ENCODE measurements around the gene FOXO6.
"Not testable (repeated sequence)": the region's sequence is repeated elsewhere in the genome, so short reads cannot be mapped to it uniquely, and the experiment has no call there.

The FOXO6 gene

DNA sequence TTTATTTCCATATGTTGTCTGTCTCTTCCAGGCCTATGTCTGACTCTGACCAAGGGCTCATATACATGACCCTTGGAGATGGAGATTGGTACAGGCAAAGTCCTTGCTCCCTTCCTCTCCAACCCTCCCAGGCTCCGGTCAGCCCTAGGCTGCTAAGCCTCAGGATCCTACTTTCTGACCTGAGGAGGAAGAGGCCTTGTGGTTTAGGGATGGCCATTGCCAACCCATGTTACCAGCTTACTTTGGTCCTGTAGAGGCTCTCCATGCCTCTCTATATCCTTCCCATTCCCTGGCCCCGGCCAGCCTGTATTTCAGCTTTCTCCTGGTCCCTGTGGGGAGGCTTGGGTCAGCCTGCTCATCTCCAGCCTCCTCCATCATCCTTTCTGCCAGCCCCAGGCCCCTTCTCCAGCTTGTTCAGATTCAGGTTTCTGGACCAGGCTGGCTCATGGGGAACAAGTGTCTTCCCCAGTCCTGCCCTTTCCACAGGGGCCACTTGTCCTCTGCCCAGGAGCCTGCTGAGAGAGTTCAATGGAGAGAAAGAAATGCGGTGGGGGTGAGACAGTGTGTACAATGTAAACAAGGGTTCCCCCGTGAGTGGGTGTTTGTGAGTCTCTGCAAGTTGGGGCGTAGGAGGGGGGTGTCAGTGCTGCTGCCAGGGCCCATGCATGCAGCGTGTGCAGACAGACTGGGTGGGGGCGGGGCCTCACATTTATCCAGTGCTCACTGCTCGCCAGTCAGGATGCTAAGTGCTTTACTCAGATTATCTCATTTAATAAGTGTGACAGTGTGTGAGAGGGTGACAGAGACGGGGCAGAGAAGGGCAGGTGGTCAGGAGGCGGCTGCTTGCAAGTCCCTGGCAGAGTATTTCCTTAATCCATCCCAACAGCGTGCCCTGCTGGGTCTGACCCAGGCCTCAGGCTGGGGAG lies 31.3 kb upstream of the FOXO6 start:
- no peak for DNase-seq

DNA sequence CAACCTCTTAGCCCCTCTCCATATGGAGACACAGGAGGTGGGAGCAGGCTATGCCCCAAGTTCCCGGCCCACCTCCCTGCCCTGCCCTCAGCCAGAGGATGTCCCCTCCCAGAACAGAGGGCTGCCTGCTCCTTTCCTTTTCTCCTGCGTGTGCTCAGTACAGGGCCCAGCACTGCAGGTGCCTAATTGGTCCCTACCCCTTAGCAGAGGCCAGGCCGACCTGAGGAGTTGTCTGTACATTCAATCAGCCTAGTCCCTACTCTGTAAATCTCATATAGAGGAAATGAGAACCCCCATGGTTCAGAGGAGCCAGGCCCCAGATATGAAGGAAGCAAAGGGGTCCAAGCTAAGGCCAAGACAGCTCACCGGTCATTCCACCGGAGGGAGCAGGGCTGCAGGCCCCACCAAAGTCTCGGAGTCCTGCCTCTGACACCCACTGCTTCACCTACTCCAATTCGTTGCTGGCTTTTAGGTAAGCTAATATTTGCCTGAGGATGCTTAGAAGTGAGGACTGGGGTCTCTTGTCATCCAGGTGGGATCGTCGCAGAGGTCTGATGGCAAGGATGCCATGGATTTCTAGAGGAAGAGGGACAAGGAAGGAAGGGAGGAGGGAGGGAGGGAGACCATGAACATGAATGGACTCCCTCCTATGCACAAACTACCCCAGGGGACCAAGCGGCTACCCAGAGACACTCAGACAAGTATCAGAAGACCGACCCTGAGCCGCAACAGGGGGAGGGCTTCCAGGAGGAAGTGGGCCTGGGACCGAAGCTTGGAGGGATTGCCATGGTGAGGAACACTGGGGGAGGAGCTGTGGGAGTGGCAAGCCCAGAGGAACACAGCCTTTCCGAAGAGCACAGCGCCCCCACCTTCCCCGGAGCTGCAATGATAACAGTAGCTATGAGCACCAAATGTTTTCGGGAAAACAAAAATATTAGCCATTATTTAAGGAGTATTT lies 30.4 kb upstream of the FOXO6 start:
- DNase-seq = no peak

DNA sequence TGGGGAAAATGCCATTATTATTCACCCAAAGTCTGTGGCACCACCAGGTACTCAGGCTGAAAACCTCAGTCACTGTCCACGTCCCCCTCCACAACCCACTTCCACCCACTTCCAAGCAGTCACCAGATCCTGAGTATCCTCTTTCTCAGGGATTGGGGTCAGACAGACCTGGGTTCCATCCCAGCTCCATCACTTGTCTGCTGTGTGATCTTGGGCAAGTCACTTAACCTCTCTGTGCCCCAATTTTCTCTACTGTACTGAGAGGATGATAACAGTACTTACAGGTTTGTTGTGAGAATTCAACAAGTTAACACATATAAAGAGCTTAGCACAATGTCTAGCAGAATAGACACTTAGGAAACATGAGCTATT lies 29.7 kb upstream of the FOXO6 start:
- DNase-seq = no peak

DNA sequence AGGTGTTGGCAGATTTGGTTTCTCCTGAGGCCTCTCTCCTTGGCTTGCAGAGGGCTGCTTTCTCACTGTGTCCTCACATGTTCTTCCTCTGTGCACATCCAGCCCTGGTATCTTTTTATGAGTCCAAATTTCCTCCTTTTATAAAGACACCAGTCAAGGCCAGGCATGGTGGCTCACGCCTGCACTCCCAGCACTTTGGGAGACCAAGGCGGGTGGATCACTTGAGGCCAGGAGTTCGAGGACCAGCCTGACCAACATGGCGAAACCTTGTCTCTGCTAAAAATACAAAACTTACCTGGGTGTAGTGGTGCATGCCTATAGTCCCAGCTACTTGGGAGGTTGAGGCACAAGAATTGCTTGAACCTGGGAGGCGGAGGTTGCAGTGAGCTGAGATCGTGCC lies 29.1 kb upstream of the FOXO6 start:
- not testable (repeated sequence) for DNase-seq

DNA sequence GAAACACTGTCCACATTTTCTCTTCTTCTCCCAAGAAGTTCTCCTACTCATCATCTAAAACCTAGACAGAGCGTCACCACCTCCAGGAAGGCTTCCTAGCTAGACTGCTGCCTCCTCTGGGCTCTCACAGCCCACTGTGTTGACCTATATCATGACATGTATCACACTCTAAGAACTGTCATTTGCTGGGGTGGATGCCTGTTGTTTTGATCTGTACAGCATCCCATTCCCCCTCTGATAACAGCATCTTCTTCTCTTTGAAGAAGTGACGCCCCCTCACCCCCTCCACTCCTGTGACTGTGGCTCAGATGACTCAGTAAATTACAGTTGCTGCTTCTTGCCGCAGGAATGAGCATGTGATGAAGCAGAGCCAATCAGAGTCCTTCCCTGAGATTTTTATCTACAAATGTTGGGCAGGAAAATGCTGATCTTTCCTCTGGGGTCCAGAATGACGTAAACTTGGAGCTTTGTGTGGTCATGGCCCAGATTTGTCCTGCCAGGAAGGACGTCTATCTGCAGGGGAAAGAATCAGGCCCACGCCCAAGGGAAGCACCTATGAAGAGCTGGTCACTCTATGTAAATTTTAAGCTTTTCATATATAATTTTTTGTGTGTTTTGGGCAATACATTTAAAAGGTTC lies 28.0 kb upstream of the FOXO6 start:
- no peak for DNase-seq

DNA sequence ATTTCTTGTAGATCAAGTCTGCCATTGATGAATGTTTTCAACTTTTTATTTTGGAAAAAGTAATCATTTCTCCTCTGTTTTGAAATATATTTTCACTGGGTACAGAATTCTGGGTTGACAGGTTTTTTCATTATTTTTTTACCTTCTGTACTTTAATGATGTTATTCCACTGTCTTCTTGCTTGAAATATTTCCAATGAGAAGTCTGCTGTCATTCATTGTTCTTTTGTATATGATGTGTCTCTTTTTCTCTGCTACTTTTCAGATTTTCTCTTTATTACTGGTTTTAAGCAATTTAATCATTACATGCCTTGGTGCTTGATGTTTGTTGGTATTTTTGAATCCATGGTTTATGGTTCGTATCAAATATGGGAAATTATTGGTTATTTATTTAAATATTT lies 22.4 kb upstream of the FOXO6 start:
- no peak for DNase-seq

DNA sequence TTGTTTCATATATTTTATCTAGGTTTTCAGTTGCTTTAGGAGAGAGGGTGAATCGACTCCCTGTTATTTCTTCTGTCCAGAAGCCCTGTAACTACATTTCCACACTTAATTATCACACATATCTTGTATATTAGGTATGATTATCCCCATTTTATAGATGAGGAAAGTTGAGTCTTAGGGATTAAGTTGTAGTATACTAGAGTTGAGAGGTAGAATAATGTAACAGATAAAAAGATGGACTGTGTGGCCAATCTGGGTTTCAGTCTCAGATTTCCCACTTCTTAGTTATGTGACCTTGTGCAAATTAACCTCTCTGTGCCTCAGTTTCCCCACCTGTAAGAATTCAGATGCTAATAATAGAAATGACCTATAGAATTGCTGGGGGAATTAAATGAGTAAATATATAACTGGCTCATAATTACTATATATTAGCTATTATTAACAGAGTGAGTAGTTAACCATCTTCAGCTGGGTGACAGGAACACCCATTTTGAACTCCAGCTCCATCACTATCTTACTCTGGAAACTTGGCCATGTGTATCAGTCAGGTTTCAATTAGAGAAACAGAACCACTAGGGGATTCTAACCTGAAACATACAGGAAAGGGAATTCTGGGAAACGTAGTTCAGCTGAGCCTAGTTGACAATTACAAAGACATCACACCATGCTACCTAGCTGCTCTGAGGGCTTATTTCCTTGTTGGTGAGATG lies 20.4 kb upstream of the FOXO6 start:
- no peak for DNase-seq

DNA sequence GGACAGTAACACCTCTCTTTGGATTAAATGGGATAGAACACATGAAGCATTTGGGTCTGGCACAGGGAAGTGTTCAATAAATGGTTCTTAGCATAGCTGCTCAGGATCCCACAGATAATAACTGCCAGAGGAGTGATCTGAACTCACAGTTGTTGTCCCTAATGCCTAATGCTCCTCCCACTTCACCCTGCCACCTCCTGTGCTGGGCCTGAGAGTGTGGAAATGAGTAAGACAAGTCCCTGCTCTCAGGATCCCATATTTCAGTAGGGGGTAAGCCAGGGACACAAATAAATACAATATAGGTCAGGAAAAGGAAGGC lies 19.9 kb upstream of the FOXO6 start:
- no peak for DNase-seq

DNA sequence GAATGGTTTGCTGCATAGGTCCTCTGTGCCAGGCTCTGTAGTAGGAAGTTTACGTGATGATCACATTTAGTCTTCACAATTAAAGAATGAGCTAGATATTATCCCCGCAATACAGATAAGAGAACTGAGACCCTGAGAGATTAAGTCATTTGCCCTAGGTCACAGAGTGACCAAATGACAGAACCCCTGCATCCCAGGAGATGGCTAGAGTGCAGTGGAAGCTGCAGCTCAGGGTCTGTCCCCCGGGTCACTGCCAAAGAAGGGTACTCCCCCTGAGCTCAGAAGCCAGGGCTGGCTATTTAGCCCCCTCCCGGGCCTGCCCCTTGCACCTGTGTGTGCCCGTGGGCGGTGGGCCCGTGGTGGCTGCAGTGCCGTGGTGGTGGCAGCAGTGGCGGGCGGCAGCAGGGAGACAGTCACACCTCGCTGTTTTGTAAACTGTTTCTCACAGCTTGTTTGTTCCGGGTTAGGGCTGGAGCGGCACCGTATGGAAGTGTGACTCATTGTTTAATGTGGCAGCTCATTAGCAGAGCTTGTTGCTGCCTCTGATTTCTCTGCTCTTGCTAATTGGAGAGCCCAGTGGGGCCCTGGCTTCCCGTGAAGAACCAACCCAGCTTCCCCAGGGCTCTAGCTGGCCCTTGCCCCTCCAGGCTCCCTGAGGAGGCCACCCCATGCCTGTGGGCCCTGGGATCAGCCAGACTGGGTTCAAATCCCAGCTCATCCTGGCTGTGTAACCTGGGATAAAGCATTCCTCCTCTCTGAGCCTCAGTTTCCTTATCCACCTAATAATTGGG lies 19.3 kb upstream of the FOXO6 start:
- DNase-seq = no peak

DNA sequence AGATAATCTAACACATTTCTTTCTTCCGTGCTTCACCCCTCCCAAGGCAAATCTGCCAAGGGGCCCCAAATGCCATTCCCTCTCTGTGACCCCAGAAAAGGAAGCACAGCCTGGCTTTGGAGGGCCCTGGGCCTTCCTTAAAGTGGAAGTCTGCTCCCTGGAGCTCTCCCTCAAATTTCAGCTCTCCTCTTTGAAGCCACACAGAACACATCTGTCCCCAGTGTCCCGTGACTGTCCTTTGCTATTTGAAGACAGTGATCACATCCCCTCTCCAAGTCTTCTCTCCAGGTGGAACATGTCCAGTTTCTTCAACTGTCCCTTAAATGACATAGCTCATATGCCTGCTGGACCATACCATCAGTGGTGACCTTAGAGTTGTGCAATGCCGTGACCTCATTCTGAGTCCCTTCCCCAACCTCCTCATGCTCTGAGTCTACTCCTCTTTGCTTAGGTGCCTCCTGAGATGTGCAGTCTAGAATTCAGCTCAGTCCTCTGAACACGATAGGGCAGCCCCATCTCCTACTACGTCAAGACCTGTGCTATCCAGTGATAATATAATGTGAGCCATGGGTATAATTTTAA lies 18.4 kb upstream of the FOXO6 start:
- DNase-seq = no peak

DNA sequence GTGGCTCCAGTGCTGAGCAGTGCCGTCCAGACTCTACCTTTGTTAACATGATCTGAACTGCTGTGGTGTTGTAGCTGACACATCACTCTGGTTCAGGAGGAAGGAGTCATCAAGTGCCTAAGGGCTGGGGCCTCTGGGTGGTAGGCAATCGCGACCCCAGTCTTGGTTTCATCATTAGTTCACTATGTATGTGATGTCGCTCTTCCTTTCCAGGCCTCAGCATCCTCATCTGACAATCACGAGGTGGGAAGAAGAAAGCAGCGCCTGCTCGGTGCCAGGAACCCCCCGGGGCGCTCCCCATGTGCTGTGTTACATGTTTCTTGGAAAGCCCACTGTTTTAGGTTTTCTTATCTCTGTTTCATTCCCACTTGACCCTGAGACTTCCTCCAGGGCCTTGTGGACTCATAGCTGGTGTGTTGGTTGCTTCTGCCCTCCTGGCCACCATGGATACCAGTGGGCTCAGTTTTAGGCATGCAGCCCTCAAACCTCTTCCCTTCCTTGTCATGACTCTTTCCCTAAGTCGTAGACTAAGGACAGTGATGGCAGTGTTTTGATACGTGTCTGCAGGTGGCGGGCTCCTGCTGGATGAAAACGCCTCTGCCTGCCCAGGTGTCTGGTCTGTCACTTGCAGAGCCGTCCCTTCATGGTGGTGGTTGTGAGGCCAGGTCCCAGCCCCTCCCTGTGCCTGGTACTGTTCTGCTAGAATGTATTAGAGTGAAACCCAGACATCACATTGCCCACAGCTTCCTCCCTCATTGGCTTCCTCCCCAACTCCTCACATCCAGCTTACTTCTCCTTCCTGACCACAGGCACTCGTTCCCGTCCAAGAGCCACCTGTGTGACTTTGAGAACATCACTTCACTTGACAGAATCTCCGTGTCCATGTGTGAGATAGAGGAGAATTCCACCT lies 17.2 kb upstream of the FOXO6 start:
- DNase-seq = no peak

DNA sequence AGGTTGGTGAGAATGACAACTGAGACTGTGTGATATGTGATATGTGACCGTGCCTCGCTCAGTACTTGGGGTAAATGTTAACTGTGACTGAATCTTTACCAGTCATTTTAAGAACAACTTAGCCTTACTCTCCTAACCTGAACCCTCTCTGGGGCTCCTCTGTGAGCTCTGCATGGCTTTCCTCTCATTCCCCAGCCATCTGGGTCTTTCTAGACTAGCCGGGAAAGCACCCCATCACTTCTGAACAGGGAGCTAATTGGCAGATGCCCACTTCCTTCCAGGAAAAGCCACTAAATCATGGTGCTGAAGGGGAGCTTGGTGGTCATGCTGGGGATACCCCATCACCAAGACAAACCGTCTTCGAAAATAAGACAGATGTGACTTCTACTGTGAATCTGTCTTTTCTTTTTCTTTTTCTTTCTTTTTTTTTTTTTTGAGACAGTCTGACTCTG lies 16.5 kb upstream of the FOXO6 start:
- no peak for DNase-seq

DNA sequence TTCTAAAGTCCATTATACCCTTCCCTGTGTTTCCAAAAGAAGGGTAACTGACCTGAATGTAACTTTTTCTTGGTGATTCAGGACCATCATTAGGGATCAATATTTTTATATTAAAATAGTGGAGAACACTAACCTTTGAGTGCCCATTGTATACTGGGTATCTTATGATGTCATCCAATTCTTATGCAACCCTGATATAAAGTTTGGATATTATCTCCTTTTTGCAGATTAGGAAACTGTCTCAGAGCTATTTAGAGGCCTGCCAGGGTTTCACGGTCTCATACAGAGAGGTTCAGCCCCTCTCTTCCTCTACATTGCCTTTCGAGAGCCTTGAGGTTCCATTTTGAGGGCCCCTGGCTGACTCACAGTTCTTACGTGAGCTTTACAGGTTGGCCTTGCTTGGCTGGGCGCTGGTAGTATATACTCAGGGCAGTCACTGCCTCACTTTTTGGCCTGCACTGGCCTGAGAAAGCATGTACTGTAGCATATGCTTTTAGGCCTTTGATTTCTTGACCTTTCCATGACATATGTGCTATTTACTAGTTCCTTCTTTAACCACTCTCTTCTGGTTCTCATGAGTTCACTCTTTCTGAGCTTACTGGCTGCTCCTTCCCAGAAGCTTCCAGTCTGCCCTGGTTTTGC lies 15.7 kb upstream of the FOXO6 start:
- DNase-seq = no peak

DNA sequence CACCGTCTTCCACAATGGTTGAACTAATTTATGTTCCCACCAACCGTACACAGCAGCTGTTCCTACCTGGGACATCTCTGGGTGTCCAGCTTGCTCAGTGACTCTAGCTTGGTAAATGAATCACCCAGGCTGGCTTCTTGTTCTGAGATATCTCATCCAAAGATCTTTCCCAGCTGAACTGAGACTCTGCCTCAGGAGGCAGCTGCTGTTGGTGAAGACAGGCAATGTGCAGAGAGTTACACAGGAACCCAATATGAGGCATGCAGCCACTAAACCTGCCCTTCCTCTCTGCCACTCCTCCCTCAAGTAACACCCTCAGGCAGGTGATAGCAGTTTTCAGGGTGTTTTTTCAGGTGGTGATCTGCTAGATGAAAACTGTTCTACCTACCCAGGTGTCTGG lies 14.0 kb upstream of the FOXO6 start:
- no peak for DNase-seq

DNA sequence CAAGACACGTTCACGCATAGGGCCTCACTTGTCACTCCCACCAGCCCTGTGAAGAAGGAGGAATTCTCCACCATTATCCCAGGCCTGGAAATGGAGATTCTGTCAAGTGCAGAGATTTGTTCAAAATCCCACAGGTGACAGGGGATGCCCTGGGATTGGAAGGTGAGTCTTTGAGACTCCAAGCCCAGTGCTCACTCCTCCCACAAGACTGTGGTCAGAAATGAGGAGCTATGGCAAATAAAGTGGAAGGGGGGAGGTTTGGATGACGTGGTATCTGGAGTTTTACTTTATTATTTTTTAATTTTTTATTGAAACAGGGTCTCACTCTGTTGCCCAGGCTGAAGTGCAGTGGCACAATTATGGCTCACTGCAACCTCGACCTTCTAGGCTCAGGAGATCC lies 12.8 kb upstream of the FOXO6 start:
- no peak for DNase-seq

DNA sequence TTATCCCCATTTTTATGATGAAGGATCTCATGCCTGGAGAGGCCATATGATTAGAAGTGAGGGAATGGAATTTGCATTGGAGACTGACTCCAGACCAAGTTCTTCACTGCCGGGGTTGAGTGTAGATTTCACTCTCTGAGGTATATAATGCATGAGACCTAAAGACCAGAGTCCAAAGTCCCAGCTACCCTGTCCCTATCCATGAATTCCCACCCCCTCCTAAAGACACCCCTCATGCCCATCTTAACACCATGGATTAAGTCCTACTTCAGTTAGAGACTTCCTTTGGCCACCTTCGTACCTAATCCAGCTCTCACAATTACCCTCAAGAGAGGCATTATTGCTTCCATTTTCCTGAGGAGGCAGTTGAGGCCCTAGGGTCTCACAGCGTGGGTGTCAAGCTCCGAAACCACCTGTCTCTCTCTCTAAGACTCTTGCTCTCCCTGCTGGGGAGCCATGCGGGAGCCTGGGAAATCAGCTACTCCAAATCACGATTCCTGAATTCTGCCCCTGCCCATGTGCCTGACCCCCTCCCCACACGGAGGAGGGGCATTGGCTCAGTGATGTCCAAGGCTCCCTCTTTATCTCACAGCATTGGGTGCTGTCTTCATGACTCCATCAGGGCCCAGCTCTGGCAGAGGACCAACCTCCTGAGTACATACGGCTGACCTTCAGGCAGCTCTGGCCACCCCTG lies 11.7 kb upstream of the FOXO6 start:
- DNase-seq = no peak

DNA sequence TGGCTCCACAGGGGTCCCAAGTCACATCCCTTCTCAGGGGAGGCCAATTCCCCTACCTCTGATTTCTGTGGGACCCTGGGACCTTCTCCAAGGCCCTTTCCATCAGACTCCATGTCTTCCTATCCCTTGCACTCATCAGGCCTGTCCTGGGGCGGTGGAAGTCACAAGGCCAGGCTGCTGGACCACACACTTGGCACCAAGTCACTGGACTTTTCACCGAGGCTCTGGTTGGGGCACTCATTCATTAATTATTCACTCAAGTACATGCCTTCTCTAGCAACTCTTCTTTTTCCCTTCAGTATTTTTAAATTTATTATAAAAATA lies 11.2 kb upstream of the FOXO6 start:
- DNase-seq = no peak

DNA sequence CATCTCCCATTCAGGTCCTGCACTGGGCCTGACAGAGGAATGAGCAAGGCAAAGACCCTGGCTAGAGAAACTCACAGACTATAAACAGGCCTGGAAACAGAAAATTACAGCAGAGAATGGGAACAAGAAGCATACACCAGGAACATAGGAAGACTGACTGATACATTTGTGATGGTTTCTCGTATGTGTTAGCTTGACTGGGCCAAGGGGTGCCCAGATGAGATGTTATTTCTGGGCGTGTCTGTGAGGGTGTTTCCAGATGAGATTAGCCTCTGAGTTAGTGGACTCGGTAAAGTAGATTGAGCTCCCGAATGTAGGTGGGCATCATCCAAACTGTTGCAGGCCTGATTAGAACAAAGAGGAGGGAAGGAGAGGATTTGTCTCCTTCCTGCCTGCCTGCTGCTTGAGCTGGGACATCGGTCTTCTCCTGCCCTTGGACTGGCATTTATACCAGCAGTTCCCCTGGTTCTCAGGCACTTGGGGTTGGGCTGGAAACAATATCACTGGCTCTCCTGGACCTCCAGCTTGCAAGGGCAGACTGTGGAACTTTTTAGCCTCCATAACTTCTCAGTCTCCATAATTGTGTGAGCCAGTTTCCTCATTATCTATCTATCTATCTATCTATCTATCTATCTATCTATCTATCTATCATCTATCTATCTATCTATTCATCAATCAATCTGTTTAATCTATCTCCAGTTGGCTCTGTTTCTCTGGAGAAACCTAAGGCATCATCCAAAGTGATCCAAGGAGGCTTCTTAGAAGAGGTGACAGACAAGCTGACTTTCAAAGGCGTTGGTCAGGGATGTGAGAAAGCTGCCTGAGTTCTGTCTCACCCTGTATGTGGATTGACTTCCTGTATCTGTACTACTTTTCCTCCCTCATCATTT lies 9.7 kb upstream of the FOXO6 start:
- no peak for DNase-seq

Data from central memory CD4-positive, alpha-beta T cell (primary cell).